Measurements from ENCODE around the gene TUBA8. TPM values are rescaled to one million over a fixed set of nuclear protein-coding genes. Genes with fewer than 3 reads are reported as not detected.
A peak's percentile ranks its signal among the peaks of the same experiment; 100 is the strongest.

Gene TUBA8
- total RNA-seq, 1 donor from 2014 or later: 7.3 TPM

DNA sequence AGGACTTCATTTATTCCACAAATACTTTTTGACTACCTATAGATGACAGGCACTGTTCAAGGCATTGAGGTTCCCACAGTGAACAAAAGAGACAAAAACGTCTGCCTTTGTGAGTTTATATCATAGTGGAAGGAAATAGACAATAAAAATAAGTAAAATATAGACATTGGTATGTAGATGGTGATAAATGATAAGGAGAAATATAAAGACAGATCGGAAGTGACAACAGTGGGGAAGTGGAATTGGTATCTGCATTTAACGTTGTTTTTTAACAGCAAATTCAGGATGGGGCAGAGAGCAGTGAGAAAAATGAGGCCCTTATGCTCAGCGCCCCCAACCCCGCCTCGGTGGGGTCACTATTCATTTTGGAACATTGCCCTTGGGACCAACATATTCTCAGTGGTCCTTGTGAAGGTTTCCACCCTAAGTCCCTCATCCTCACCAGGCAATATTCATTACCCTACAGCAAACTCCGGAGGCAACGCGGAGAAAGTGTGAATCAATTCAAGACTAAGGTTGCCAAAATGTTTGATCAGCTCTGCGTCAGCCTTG, 33.4 kb upstream of the TUBA8 start:
- DNase-seq (ENCODE audit: low read depth, low spot score): no peak

DNA sequence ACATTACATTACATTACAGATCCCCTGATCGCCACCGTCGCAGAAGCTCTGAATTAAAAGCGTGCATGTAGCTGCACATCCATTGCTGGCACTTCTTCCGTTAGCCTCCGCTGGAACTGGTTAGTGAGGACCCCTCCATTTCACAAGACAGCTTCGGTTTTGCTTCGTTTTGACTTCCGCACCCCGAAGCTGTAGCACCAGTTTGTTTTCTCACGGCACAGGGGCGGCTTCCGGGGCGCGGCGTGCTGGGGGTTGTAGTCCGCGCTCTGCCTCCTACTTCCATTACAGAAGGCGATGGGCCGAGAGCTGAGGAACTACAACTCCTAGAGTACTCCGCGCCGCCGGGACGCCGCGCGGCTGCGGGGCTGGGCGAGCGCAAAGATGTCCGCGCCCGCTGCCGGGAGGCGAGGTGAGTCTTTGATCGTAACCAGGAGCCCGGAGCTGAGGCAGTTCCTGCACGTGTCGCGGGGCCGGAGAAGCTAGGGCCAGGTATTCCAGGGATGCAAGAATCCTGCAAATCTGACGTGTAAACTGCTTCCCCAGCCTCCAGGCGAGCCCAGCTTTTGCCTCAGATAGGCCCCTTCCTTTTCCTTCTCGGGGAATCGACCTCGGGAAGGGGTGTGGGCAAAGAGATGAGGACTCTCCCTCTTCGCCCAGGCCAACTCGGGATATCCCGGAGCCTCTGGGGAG, 32.8 kb upstream of the TUBA8 start, which contains the start of gene PEX26:
Gene PEX26, plus strand, starts transcription at position 352 of the 690 bp plus-strand sequence. CDS start 387 bp downstream, outside the sequence.
- DNase-seq (ENCODE audit: low read depth, low spot score): peak; percentile 76

DNA sequence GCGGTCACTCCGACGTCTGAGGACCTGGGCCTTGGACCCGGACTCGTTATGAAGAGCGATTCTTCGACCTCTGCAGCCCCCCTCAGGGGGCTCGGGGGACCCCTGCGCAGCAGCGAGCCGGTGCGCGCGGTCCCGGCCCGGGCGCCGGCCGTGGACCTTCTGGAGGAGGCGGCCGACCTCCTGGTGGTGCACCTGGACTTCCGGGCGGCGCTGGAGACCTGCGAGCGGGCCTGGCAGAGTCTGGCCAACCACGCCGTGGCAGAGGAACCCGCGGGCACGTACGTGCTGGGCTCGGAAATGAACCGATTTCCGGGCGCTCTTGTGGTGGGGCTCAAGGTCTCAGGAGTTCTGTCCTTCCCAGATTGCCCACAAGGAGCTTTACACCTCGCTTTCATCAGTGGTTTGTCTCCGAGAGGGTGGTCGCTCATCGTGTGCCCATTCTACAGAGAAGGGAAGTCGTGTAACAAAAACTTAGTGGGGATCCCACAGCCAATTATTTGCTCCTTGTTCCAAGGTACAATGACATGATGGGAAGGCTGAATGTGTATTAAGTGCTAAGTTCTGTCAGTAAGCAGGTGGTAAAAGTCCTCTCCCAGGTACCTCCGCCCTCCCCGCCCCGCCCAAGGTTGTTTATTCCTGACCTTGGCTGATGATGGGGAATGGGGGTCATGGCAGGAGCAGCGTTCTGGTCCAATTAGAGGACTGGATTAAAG, 32.1 kb upstream of the TUBA8 start:
- no peak for DNase-seq (ENCODE audit: low read depth, low spot score)

GRCh38 chr22:18079706-18080233, 30.8 kb upstream of the TUBA8 start:
- no peak for DNase-seq (ENCODE audit: low read depth, low spot score)

GRCh38 chr22:18081416-18081815, 29.2 kb upstream of the TUBA8 start:
- no peak for DNase-seq (ENCODE audit: low read depth, low spot score)

DNA sequence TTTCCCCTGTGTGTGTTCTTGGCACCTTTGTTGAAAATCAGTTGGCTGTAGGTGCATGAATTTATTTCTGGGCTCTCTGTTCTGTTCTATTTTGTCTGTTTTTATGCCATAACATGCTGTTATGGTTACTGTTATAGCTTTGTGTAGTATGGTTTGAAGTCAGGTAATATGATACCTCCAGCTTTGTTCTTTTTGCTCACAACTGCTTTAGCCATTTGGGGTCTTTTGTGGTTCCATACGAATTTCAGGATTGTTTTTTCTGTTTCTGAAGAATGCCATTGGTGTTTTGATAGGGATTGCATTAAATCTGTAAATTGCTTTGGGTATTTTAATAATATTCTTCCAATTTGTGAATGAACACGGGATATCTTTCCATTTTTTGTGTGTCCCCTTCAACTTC, 28.1 kb upstream of the TUBA8 start:
- DNase-seq (ENCODE audit: low read depth, low spot score): no peak

GRCh38 chr22:18083406-18083805, 27.2 kb upstream of the TUBA8 start:
- no peak for DNase-seq (ENCODE audit: low read depth, low spot score)

GRCh38 chr22:18085188-18085587, 25.4 kb upstream of the TUBA8 start:
- DNase-seq (ENCODE audit: low read depth, low spot score): no peak

- no peak for DNase-seq (ENCODE audit: low read depth, low spot score)
These were observed 23.2 kb upstream of the TUBA8 start for GRCh38 chr22:18087350-18087855.

- no peak for DNase-seq (ENCODE audit: low read depth, low spot score)
These were observed 21.6 kb upstream of the TUBA8 start for GRCh38 chr22:18088825-18089568.

- no peak for DNase-seq (ENCODE audit: low read depth, low spot score)
These were observed 20.3 kb upstream of the TUBA8 start for GRCh38 chr22:18090286-18090685.

DNA sequence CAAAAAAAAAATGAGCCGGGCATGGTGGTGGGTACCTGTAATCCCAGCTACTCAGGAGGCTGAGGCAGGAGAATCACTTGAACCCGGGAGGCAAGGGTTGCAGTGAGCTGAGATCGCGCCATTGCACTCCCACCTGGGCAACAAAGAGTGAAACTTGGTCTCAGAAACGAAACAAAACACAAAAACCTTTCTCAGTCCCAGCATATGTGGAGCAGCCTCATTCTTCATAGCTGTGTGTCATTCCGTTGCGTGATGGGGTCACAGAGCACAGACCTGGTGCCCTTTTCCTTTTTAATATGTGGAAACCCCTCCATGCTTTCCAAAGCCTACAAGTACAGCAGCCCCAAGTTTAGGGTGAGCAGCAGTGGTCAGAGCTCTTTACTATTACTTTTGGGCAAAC, 19.1 kb upstream of the TUBA8 start:
- no peak for DNase-seq (ENCODE audit: low read depth, low spot score)

DNA sequence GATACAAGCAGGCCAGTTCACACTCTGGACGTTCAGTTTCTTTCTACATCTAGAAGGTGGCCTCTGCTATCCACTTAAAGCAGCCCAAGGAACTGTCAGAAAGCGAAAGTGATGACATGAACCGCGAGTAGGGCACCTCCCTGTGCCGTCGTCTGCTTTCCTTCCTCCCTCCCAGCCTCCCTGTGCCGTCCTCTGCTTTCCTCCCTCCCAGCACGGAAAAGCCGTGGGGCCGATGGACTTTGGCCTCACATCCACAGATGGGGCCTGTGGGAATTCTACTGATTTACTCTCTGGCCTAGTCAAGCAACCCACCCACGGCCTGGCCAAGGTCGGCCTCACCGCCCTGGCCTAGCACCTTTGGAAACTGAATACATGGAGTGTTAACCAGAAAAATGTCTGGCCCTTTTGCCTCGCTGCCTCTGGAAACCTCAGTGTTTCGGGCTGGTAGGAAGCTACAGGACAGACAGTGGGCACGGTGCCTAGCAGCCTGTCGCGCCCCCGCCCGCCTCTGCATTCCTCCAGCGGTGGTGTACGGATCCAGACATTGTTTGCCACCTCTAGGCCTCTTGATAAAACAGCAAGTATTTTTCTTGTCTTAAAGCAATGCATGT, 18.6 kb upstream of the TUBA8 start:
- peak; percentile 67 for DNase-seq (ENCODE audit: low read depth, low spot score)

- DNase-seq (ENCODE audit: low read depth, low spot score): no peak
These were observed 16.9 kb upstream of the TUBA8 start for GRCh38 chr22:18093661-18094060.

DNA sequence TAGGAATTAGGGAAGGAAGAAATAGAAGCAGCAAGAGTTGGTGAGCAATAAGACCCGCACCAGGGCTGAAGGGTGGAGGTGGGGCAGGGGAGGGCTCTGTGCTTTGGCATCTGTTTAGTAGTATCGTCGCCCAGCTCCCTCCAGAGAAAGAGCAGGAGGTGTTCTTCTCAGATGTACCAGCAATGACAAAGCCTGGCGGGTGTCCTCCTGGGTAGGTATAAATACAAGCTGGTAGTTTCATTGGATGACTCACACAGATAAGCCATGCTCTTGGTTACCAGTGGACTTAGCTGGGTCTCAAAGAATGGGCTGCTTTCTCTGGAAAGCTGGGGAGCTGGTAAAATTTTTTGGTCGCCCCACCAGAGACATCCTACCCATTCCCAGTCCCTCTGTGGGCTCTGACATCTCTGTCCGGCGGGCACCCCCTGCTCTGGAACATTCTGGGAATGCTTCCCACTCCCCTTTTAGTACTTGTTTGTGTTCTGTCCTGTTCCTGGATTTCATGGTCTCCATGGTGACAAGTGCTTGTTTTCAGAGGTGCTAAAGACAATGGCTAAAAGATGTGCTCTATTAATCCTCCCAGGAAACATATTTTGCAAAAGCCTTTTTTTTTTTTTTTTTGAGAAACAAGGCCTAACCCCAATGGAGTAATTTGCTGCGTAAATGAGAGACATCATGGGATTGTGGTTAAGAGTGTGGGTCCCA, 15.4 kb upstream of the TUBA8 start:
- no peak for DNase-seq (ENCODE audit: low read depth, low spot score)

GRCh38 chr22:18096823-18097222, 13.8 kb upstream of the TUBA8 start:
- DNase-seq (ENCODE audit: low read depth, low spot score): no peak

GRCh38 chr22:18100781-18101180, 9.8 kb upstream of the TUBA8 start:
- DNase-seq (ENCODE audit: low read depth, low spot score): no peak

DNA sequence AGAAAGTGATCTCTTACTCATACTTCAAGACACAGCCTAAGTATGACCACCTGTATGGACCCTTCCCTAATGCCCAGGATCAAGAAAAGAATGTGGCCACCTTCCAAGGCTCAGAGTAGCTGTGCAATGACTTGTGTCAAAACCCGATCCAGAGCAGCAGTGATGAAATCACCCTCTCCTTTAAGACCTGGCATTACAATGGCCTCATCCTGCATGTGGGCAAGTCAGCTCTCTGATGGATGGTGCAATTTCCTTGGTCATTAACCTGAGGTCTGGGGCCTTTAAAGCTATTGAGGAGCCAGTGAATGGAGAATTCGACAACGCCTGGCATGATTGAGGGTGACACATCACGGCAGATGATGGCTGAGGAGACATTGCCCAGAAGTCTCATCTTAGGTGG, 9.1 kb upstream of the TUBA8 start:
- no peak for DNase-seq (ENCODE audit: low read depth, low spot score)

DNA sequence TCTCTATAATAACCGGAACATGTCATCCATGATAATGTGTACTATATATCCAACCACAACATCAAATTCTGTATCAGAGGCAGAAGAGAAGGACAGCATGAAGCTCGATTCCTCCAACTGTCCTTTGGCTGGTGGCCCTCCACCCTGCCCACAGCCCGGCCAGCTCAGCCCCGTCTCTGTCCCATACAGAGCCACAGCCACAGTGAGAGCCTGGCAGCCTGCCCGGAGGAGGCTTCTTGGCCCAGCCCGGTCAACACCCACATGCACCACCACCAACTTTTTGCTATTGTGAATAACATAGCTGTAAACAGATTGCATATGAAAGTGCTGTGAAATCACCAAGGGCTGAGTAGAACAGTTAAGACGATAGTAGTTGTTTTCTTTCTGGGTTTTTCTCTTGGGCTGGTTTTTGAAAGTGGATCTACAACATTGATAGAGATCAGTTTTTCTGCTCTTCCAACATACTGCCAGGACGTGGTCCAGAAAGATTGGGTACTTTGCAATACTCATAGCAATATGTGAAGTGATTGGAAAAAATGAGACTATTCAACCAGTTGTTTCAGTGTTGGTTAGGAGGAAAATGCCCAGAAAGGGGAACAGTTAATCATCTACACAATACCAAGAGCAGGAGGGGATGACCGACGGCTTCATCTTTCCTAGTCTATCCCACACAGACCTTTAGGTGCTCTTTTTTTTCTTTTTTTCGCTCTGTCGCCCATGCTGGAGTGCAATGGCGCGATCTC, 6.9 kb upstream of the TUBA8 start:
- DNase-seq (ENCODE audit: low read depth, low spot score): no peak

GRCh38 chr22:18104566-18104965, 6.0 kb upstream of the TUBA8 start:
- no peak for DNase-seq (ENCODE audit: low read depth, low spot score)
